GM18511 (cell line): Measurements from ENCODE around the gene ALDH1A2.
"Not testable (repeated sequence)": the region's sequence is repeated elsewhere in the genome, so short reads cannot be mapped to it uniquely, and the experiment has no call there.

Experiments used
- ATAC-seq: cut with Tn5 transposase; IDR thresholded peaks from one replicate; pipeline ENCODE4 v1.9.1; 2021; ENCODE audit warnings: mild to moderate bottlenecking, moderate library complexity; ENCODE audit not compliant: unreplicated experiment

The ALDH1A2 gene

DNA sequence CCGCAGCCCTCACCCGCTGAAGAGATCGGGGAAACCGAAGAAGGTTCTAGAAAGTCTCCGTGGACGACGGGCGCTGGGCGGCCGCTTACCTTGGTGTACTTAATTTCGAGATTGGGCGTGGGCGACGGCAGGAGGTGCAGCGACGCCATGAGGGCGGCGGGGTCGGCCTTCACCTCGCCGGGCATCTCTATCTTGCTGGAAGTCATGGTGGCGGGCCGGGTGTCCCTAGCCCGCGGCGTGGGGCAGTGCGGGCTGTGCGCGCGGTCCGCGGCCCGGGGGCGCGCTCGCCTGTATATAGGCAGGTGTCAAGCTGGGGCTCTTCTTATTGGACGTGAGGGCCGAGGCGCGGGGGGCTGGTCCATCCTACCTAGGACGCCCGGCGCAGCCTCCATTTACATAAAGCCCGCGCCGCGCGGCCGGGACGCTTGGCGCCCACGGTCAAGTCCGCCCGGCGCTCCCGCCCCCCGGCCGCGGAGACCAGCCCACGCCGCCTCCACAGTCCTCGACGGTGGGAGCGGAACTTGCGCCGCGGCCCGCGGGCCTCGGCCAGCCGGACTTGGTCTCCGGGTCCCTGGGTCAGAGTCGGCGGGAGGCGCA is at the start of gene ALDH1A2:
Gene ALDH1A2, minus strand, starts transcription at position 267 of the 597 bp plus-strand sequence. Its CDS starts 61 bp downstream, at position 206.
- no peak for ATAC-seq

DNA sequence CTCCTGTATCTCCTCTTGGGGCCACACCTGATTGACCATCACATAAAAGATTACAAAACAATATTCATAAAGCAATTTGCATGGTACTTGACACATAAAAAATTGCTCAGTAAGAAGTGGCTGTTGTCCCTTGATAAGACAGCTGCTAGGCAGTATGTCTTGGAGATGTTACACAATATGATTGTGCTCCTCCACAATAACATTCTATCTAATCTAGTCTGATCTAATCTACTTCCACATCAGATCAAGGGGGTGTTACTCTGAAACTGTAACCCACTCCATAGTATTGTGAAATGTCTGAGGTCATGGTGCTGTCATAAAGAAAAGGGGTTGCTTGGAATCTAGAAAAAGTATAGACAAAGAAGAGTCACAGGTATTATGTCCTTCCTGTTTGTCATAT is 49.3 kb upstream of the ALDH1A2 start:
- no peak for ATAC-seq

DNA sequence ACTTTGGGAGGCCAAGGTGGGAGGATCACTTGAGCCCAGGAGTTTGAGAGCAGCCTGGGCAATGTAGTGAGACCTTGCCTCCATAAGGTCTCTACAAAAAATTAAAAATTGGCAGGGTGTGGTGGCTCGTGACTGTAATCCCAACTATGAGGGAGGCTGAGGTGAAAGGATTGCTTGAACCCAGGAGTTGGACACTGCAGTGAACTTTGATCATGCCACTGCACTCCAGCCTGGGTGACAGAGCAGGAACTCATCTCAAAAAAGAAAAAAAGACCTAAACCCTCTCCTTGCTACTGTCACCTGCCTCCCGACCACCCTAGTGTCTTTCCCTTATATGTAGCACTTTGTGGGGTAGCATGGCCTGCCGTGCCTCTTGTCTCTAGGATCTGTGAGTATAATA is 48.9 kb upstream of the ALDH1A2 start:
- ATAC-seq: no peak

GRCh38 chr15:58113358-58113757 is 47.8 kb upstream of the ALDH1A2 start:
- ATAC-seq: not testable (repeated sequence)

DNA sequence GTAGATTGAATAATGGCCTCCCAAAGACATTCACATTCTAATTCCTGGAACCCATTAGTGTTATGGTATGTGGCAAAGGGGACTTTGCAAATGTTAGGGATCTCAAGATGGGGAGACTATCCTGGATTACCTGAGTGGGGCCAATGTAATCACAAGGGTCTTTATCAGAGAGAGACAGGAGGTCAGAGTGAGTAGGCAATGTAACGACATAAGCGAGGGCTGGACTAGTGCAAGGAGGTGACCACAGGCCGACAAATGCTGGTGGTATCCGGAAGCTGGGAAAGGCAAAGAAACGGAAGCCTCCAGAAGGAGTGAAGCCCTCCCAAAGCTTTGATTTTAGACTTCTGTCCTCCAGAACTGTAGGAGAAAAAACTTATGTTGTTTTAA is 46.2 kb upstream of the ALDH1A2 start:
- no peak for ATAC-seq

DNA sequence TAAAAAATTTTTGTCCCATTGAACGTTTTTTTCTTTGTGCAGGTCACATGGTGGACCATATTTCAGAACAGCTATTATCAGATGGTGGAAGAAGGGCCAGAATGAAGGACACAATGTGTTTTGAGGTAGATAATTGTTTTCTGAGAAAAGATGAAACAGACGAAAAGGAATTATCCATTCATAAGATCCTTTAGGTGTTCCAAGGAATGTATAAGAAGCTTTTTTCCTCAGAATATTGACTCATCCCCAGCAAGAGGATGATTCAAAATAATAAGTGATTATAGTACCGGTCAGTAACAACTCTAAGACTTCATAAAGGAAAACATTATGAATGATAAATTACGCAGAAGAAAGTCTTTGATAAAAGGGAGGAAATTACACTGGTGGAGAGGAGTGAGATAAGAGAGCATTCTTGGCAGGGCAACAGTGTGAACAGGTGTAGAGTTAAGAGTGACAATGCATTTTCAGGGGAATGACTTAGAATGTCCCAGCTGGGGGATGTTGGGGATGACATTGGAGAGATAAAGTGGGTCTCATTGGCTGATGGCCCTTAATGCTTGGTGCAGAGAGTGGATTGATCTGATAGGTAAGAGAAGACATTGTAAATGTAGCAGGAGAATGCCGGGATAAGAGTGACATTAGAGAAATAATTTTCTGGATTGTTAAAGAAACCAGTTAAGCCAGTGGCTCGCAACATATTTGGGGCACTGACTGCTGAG is 45.6 kb upstream of the ALDH1A2 start:
- no peak for ATAC-seq

- no peak for ATAC-seq
Measured at GRCh38 chr15:58109419-58109818, 43.9 kb upstream of the ALDH1A2 start.

- ATAC-seq: no peak
Measured at GRCh38 chr15:58108117-58108516, 42.6 kb upstream of the ALDH1A2 start.

DNA sequence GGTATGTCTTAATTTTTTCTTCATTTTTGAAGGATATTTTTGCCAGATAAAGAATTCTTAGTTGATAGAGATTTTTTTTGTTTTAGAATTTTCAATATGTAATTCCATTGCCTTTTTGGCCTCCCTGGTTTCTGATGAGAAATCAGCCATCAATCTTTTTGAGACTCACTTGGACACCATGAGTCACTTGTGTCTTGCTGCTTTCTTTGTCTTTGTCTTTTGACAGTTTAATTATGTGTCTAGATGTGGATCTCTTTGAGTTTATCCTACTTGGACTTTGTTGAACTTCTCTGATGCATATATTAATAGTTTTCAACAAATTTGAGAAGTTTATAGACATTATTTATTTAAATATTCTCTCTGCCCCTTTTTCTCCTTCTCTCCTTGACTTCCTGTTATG is 38.0 kb upstream of the ALDH1A2 start:
- ATAC-seq: no peak

- ATAC-seq: no peak
Measured at GRCh38 chr15:58096529-58097084, 31.1 kb upstream of the ALDH1A2 start.

DNA sequence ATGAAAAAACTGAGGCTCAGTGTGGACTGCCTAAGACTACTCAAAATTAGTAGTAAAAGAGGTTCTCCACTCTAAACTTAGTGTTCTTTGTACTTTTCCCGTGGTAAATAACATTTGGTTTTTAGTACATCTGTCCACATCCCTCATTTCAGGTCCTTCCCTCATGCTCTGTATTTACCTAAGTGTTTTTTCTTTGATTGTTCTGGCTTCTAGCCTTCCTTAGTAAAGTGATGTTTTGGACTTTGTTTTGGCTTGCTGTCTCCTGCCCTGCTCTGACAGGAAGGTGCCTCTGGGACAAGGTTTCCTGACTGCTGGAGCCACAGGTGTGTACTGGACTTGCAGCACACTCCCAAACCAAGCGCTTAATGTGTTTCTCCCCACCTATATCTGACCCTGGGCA is 29.9 kb upstream of the ALDH1A2 start:
- no peak for ATAC-seq

DNA sequence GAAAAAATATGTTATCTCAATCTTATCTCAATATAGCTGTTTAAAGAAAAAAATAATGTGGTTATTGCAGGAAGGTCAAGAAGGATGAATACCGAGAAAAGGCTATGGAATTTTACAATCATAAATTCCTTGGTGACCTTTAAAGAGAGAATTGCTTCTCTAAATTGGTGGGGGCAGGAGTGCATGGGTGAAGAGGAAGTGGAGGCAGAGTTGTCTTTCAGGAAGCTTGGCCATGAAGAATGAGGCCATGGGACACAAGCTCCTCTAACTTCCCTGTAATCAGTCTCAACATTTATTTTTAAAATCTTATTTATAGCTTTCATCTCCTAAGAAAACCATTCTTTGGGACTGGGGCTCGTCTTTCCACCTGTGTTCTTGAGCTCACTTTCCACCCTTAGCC is 22.4 kb upstream of the ALDH1A2 start:
- ATAC-seq: no peak

GRCh38 chr15:58086491-58086890 is 21.0 kb upstream of the ALDH1A2 start:
- no peak for ATAC-seq

- ATAC-seq: no peak
Measured at GRCh38 chr15:58083526-58083925, 18.0 kb upstream of the ALDH1A2 start.

GRCh38 chr15:58081891-58082290 is 16.4 kb upstream of the ALDH1A2 start:
- no peak for ATAC-seq

GRCh38 chr15:58081456-58081855 is 15.9 kb upstream of the ALDH1A2 start:
- ATAC-seq: no peak

DNA sequence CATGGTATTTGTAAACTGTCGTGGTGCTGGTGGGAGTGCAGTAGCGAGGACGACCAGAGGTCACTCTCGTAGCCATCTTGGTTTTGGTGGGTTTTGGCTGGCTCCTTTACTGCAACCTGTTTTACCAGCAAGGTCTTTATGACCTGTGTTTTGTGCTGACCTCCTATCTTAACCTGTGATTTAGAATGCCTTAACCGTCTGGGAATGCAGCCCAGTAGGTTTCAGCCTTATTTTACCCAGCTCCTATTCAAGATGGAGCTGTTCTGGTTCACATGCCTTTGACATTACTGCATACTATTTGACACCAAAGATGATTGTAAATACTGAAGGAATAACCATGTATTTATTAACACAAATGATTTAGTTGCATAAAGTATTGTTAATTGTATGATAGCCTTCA is 15.4 kb upstream of the ALDH1A2 start:
- not testable (repeated sequence) for ATAC-seq

GRCh38 chr15:58080398-58080797 is 14.9 kb upstream of the ALDH1A2 start:
- ATAC-seq: no peak

DNA sequence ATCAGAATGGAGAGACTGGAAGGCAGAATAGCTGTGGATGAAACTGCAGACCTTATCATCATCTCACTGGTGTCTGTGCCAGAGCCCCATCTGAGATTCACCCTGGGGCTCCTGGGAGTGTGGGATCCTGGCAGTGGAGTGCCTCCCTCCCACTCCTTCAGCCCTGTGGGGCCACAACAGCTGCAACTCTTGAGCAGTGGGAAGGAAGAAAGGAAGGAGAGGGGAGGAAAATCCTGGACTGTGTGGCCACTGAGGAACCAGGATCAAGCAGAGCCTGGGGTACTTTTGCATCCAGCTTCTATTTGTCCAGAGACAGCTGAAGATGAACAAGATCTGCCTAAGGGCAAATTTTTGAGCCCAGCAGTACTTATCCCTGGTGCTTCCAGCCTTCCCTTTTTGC is 13.1 kb upstream of the ALDH1A2 start:
- ATAC-seq: no peak

- ATAC-seq: no peak
Measured at GRCh38 chr15:58077427-58077826, 11.9 kb upstream of the ALDH1A2 start.

GRCh38 chr15:58074452-58074851 is 8.9 kb upstream of the ALDH1A2 start:
- no peak for ATAC-seq

- no peak for ATAC-seq
Measured at GRCh38 chr15:58070801-58071418, 5.4 kb upstream of the ALDH1A2 start.
